NCI-H2107 treated with DMSO at 0.1 percent for 48 hours (cell line): Measurements from ENCODE around the gene GIMAP8.
"Not testable (repeated sequence)": the region's sequence is repeated elsewhere in the genome, so short reads cannot be mapped to it uniquely, and the experiment has no call there.

ENCODE experiments used
- DNase-seq: peaks from one replicate; lab custom pipeline; 2025; ENCODE audit not compliant: unreplicated experiment; lab: John Stamatoyannopoulos, UW

Gene GIMAP8

DNA sequence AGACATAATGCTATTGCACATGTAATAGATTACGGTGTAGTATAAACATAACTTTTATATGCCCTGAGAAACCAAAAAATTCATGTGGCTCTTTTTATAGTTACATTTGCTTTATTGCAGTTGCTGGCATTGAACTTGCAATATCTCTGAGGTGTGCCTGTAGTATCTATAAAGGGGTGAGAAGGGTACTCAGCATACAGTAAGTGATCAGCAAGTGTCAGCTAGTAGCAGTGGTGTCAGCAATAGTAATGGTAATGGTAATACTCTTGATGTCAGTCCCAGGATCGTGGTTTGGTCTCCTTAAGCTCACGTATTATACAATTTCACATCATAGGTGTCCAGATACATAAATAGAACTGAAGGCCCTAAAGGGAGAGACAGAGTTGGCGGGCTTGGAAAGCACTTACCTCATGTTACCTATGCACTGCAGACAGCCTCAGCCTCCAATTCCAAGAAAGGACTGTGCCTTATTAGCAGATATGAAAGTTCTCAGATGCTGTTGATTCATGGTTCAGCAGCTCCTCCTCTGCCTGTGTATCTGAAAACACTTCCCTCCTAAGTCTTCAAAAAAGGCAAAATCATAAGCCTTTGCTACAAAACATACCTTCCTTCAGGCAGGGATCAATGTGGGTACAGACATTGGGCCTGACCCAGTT is 57.6 kb downstream of the GIMAP8 start:
- DNase-seq = no peak

- no peak for DNase-seq
Observed at GRCh38 chr7:150511048-150511447, 60.6 kb downstream of the GIMAP8 start.

DNA sequence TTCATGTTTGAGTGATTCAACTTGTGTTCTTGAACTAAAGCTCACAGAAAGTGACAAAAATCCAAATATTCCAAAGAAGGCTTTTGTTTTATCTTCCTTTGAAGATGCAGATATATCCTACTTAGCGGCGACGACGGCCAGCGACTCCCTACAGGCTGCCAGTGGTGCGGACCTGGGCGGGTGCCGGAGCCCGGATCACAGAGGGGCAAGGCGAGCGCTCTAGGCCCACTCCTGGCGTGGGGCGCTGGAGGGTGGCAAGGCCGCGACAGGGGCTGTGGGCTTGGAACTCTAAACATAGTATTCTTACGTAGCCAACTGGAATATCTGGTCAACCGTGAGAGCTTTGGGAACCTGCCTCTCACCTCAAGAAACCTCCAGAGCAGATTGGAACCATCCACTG is 63.3 kb downstream of the GIMAP8 start:
- no peak for DNase-seq

GRCh38 chr7:150514748-150515222 is 64.4 kb downstream of the GIMAP8 start, which contains the start of gene GIMAP7:
Gene GIMAP7, plus strand, starts transcription at chr7:150514872. Its CDS starts 5,103 bp downstream, at chr7:150519975.
- no peak for DNase-seq

DNA sequence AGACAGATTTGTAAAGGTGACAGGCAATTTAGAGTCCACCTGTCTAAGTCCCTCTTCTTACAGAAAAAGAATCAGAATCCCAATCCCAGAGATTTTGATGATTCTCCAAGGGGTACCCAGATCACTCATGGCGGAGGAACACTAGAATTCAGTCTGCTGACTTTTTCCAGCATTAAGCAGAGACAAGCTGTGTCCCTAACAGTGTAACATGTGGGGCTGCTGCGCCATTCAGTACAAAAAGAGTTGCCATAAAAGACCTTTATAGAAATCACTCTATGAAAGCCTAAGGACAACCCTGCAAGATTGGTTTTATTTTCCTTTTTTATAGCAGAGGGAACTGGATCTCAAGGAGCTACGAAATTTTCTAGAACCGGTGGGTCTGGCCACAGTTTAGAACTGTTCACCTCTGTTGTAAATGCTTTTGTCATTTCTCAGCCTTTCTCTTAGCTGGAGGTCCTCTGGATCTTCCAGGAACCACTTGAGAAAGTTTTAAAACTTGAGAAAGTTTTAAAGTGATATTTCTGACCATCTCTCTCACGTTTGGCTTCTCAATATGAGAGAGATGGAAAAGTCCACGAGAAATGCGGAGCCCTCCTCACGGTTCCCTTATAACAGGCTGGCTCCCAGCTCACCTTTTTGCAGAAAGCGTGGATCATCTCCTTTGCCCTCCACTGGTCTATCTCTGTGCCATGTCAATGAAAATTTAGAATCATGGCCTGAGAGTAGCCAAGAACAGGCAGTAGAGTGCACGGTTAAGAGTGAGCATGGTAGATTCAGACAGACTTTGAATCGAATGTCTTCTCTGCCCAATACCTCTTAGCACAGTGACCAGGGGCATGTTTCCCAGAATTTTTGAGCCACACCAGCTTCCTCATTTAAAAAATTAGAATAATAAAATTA is 65.1 kb downstream of the GIMAP8 start:
- DNase-seq = no peak

- DNase-seq = no peak
Observed at GRCh38 chr7:150516956-150517745, 66.7 kb downstream of the GIMAP8 start.

DNA sequence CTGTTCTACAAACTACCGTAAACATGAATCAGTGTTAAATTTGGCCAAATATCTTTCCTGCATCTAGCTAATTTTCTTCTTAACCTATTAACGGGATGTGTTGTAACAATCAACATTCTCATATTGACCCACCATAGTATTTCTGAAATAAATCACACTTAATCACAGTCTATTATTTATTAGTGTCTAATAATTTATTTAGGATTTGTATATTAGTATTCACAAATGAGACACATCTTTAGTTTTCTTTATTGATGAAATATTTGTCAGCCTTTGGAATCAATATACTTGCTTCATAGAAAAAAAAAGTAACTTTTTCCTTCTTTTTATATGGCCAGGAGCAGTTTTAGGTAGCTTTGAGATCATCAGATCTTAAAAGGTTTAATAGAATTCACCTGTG is 68.9 kb downstream of the GIMAP8 start:
- DNase-seq = no peak

DNA sequence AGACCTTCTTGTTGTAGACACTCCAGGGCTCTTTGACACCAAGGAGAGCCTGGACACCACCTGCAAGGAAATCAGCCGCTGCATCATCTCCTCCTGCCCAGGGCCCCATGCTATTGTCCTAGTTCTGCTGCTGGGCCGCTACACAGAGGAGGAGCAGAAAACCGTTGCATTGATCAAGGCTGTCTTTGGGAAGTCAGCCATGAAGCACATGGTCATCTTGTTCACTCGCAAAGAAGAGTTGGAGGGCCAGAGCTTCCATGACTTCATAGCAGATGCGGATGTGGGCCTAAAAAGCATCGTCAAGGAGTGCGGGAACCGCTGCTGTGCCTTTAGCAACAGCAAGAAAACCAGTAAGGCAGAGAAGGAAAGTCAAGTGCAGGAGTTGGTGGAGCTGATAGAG is 69.7 kb downstream of the GIMAP8 start:
- no peak for DNase-seq

- DNase-seq = not testable (repeated sequence)
Observed at GRCh38 chr7:150522931-150523330, 72.5 kb downstream of the GIMAP8 start.

DNA sequence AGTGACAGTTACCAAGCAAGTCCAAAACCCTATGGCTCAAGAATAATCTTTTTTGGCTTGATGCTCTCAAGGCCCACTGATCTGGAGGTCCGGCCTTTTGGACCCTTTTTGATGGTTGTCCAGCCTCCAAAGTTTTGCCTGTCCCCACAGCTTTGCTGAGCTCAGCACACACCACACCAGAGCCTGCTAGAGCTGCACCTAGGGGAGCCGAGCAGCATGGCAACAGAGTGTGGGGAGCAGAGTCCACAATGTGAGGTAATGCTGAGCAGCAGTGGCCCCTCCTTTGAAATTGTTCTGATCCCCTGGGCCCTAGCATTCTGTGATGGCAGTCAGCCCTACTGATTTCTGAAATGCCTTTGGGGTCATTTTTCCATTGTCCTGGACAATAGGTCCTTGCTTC is 73.6 kb downstream of the GIMAP8 start:
- DNase-seq = no peak
